Liver (tissue), 9 donors: ENCODE data around the gene FCRL6. TPM values are rescaled to one million over a fixed set of nuclear protein-coding genes. Genes with fewer than 3 reads are reported as not detected.

Source experiments
- DNase-seq: peaks from one replicate; pipeline ENCODE4 v3.0.0-alpha.2; 2017; ENCODE audit warnings: low spot score
- H3K27ac ChIP-seq, 2 donors: one replicate each; pipeline ENCODE4 v1.7.0; 2013; ENCODE audit warnings: inconsistent platforms in 2 of 2, low read length in 2 of 2, control low read depth in 1 of 2, low read depth in 1 of 2, mild to moderate bottlenecking in 1 of 2
- H3K27me3 ChIP-seq, 4 donors: one replicate each; pipeline versions ENCODE4 v1.6.1 to v1.7.0; 2013; ENCODE audit warnings: low read length in 3 of 4, inconsistent platforms in 1 of 4, mild to moderate bottlenecking in 1 of 4, moderate library complexity in 1 of 4; ENCODE audit not compliant: control insufficient read depth in 4 of 4, insufficient read depth in 4 of 4
- H3K36me3 ChIP-seq, 4 donors: one replicate each; pipeline versions ENCODE4 v1.6.1 to v1.7.0; 2013; ENCODE audit warnings: low read length in 3 of 4, mild to moderate bottlenecking in 3 of 4, low read depth in 1 of 4, moderate library complexity in 1 of 4; ENCODE audit not compliant: control insufficient read depth in 4 of 4, insufficient read depth in 3 of 4
- H3K4me1 ChIP-seq, 4 donors: one replicate each; pipeline versions ENCODE4 v1.6.1 to v1.7.0; 2013; ENCODE audit warnings: low read length in 3 of 4, mild to moderate bottlenecking in 3 of 4, moderate library complexity in 1 of 4; ENCODE audit not compliant: control insufficient read depth in 4 of 4, insufficient read depth in 4 of 4
- H3K4me3 ChIP-seq, 3 donors: one replicate each; pipeline versions ENCODE4 v1.6.1 to v1.7.0; 2013; ENCODE audit warnings: low read length in 3 of 3, control low read depth in 1 of 3, low read depth in 1 of 3, mild to moderate bottlenecking in 1 of 3
- H3K9ac ChIP-seq, 2 donors: one replicate each; pipeline ENCODE4 v1.7.0; 2013; ENCODE audit warnings: low read length in 2 of 2, mild to moderate bottlenecking in 2 of 2, moderate library complexity in 2 of 2, control low read depth in 1 of 2, low read depth in 1 of 2
- H3K9me3 ChIP-seq, 4 donors: one replicate each; pipeline versions ENCODE4 v1.6.1 to v1.7.0; 2013; ENCODE audit warnings: low read length in 3 of 4; ENCODE audit not compliant: control insufficient read depth in 4 of 4
- CTCF ChIP-seq: fragments of 150-350 bp; IDR thresholded peaks from 2 replicates; pipeline ENCODE4 v1.5.1; 2017; ENCODE audit warnings: improper control_type of control experiment, low read depth, low read length; ENCODE audit not compliant: missing input control
- EGR1 ChIP-seq, 2 donors: IDR thresholded peaks; 2 replicates each; pipeline ENCODE4 v1.6.1; 2016 to 2018; ENCODE audit warnings: antibody characterized with exemption in 2 of 2, low read depth in 2 of 2
- GABPA ChIP-seq, 2 donors: IDR thresholded peaks in 1 of 2; conservative IDR thresholded peaks in 1 of 2; 2 replicates each; pipeline ENCODE4 v1.6.1; 2016; ENCODE audit warnings: antibody characterized with exemption in 2 of 2, mild to moderate bottlenecking in 1 of 2, moderate library complexity in 1 of 2
- HNF4A ChIP-seq, 2 donors: conservative IDR thresholded peaks; 2 replicates each; pipeline ENCODE4 v1.6.1; 2016; ENCODE audit warnings: antibody characterized with exemption in 2 of 2, mild to moderate bottlenecking in 2 of 2
- JUND ChIP-seq, 2 donors: IDR thresholded peaks; 2 replicates each; pipeline ENCODE4 v1.6.1; 2016; ENCODE audit warnings: antibody characterized with exemption in 2 of 2
- NR2F2 ChIP-seq: IDR thresholded peaks from 2 replicates; pipeline ENCODE4 v1.6.1; 2016; ENCODE audit warnings: antibody characterized with exemption
- RAD21 ChIP-seq, 2 donors: IDR thresholded peaks; 2 replicates each; pipeline ENCODE4 v1.6.1; 2016; ENCODE audit warnings: antibody characterized with exemption in 2 of 2, mild to moderate bottlenecking in 2 of 2
- REST ChIP-seq: IDR thresholded peaks from 2 replicates; pipeline ENCODE4 v1.6.1; 2016; ENCODE audit warnings: antibody characterized with exemption, mild to moderate bottlenecking
- RXRA ChIP-seq, 2 donors: IDR thresholded peaks; 2 replicates each; pipeline ENCODE4 v1.6.1; 2017 to 2018; ENCODE audit warnings: antibody characterized with exemption in 2 of 2, mild to moderate bottlenecking in 1 of 2
- SP1 ChIP-seq: IDR thresholded peaks from 2 replicates; pipeline ENCODE4 v1.6.1; 2018; ENCODE audit warnings: antibody characterized with exemption, mild to moderate bottlenecking
- TAF1 ChIP-seq: conservative IDR thresholded peaks from 2 replicates; pipeline ENCODE4 v1.6.1; 2016; ENCODE audit warnings: antibody characterized with exemption, mild to moderate bottlenecking
- YY1 ChIP-seq: IDR thresholded peaks from 2 replicates; pipeline ENCODE4 v1.6.1; 2016; ENCODE audit warnings: antibody characterized with exemption, mild to moderate bottlenecking
- WGBS: extraction: QIAGEN DNeasy Blood & Tissue Kit; methylation state at CpG from one replicate; pipeline ENCODE4 v1.1.7; 2013; 5-methylcytosine and 5-hydroxymethylcytosine counted together
- polyA plus RNA-seq, 2 donors: library from polyadenylated mRNA; stranded (reverse) in 1 of 2; unstranded in 1 of 2; fragments of 200-250 nt in 1 of 2; fragments of >200 nt in 1 of 2; fragmentation: Nextera tagmentation in 1 of 2; extraction: Ambion mirVana in 1 of 2; gene quantifications; one replicate each; pipeline versions ENCODE4 v1.2.1 to v1.2.3, GENCODE V29; 2013 to 2015
- total RNA-seq, 2 donors: library from RNA; depleted of rRNA; stranded (reverse); fragments of >200 nt; gene quantifications; one replicate each; pipeline ENCODE4 v1.2.3, GENCODE V29; 2014
- TF ChIP-seq, protein P1 (sequence below): IDR thresholded peaks from 2 replicates; pipeline ENCODE4 v1.6.1; 2016; ENCODE audit warnings: antibody characterized with exemption
- TF ChIP-seq, protein P2 (sequence below): IDR thresholded peaks from 2 replicates; pipeline ENCODE4 v1.6.1; 2016; ENCODE audit warnings: antibody characterized with exemption
- donor health status: healthy.
- donor health status: healthy.
- donor health status: healthy.
- donor health status: healthy.
- donor health status: healthy.

FCRL6 gene
- total and polyA plus RNA-seq, 4 donors: 0.09 to 2.7 (median 0.71) TPM

- TF ChIP-seq, protein P1, sequence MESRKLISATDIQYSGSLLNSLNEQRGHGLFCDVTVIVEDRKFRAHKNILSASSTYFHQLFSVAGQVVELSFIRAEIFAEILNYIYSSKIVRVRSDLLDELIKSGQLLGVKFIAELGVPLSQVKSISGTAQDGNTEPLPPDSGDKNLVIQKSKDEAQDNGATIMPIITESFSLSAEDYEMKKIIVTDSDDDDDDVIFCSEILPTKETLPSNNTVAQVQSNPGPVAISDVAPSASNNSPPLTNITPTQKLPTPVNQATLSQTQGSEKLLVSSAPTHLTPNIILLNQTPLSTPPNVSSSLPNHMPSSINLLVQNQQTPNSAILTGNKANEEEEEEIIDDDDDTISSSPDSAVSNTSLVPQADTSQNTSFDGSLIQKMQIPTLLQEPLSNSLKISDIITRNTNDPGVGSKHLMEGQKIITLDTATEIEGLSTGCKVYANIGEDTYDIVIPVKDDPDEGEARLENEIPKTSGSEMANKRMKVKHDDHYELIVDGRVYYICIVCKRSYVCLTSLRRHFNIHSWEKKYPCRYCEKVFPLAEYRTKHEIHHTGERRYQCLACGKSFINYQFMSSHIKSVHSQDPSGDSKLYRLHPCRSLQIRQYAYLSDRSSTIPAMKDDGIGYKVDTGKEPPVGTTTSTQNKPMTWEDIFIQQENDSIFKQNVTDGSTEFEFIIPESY: no peak
- TF ChIP-seq JUND (IDR thresholded peaks at IDR 0.05) (no peak), TAF1 (no peak), CTCF (peak; percentile 36), RAD21 (IDR thresholded peaks at IDR 0.05) (peak; percentile 81 to 82), REST (no peak), SP1 (no peak), HNF4A (conservative IDR thresholded peaks at IDR 0.05) (no peak), RXRA (IDR thresholded peaks at IDR 0.05) (no peak), GABPA (IDR thresholded peaks at IDR 0.05 in 1 of 2, conservative IDR thresholded peaks at IDR 0.05 in 1 of 2) (no peak), NR2F2 (no peak), EGR1 (IDR thresholded peaks at IDR 0.05; ENCODE audit: low read depth in 2 of 2) (no peak), YY1 (peak; percentile 38)
- TF ChIP-seq, protein P2, sequence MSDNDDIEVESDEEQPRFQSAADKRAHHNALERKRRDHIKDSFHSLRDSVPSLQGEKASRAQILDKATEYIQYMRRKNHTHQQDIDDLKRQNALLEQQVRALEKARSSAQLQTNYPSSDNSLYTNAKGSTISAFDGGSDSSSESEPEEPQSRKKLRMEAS: no peak
- Histone ChIP-seq H3K4me1 (peaks cover 3 to 17% (median 5%) of the 10 kb centered on the region in 4 donors), H3K36me3 (no peaks in the 10 kb centered on the region), H3K9ac (no peak overlapping the region), H3K27me3 (no peaks in the 10 kb centered on the region), H3K27ac (no peak overlapping the region), H3K9me3 (no peaks in the 10 kb centered on the region), H3K4me3 (no peak overlapping the region)
- no peak for DNase-seq
- 40% methylated on average over 2 of the region's 2 CpGs for WGBS
Observed at GRCh38 chr1:159775716-159776115, 26.4 kb upstream of the FCRL6 start.

GRCh38 chr1:159778266-159778665, 23.9 kb upstream of the FCRL6 start:
- Histone ChIP-seq H3K4me1 (peaks cover 3 to 33% (median 12%) of the 10 kb centered on the region in 4 donors), H3K27ac (no peak overlapping the region), H3K27me3 (no peaks in the 10 kb centered on the region), H3K36me3 (no peaks in the 10 kb centered on the region), H3K4me3 (no peak overlapping the region), H3K9ac (no peak overlapping the region), H3K9me3 (no peaks in the 10 kb centered on the region)
- 97% methylated on average over 4 of the region's 4 CpGs for WGBS
- DNase-seq: no peak
- TF ChIP-seq REST (no peak), HNF4A (conservative IDR thresholded peaks at IDR 0.05) (no peak), JUND (IDR thresholded peaks at IDR 0.05) (no peak), RAD21 (IDR thresholded peaks at IDR 0.05) (no peak), EGR1 (IDR thresholded peaks at IDR 0.05; ENCODE audit: low read depth in 2 of 2) (no peak), SP1 (no peak), CTCF (no peak), TAF1 (no peak), GABPA (IDR thresholded peaks at IDR 0.05 in 1 of 2, conservative IDR thresholded peaks at IDR 0.05 in 1 of 2) (no peak), YY1 (no peak)
- TF ChIP-seq, protein P1: no peak
